Measurements from ENCODE around the gene HNRNPK. TPM values are rescaled to one million over a fixed set of nuclear protein-coding genes. Genes with fewer than 3 reads are reported as not detected.

The HNRNPK gene
- polyA plus RNA-seq, 3 donors: 307 to 743 (median 645) TPM

GRCh38 chr9:83934569-83935275 lies 45.3 kb downstream of the HNRNPK start:
- no peak overlapping the region for H3K9ac ChIP-seq (ENCODE audit: insufficient read depth, low read length, poor library complexity, severe bottlenecking)
- intact Hi-C loops (cut with micrococcal nuclease): loop anchor here (5.0 kb wide), 3 partner anchors 238 to 378 kb away; no protein-coding TSS in a partner anchor
- TF ChIP-seq CTCF (IDR thresholded peaks at IDR 0.05): no peak
- H3K27me3 ChIP-seq (ENCODE audit: control insufficient read depth in 2 of 2, insufficient read depth in 2 of 2, low read length in 2 of 2): no peaks in the 10 kb centered on the region
- no peaks in the 10 kb centered on the region for H3K9me3 Mint-ChIP-seq
- no peak overlapping the region for H2AFZ ChIP-seq (ENCODE audit: insufficient read depth, low read depth, low read length, poor library complexity, severe bottlenecking)
- H3K4me3 Mint-ChIP-seq: peak overlapping the region in 1 of 2 donors; percentile 67
- peak in 2 of 3 donors; percentile 55 for DNase-seq
- peak overlapping the region in 5 of 7 donors; percentile 66 to 84 (median 76) for H3K27ac Mint-ChIP-seq
- WGBS (ENCODE audit: insufficient coverage): 50% methylated on average over 2 of the region's 5 CpGs
- H3K4me3 ChIP-seq (replicated peaks in 1 of 3; ENCODE audit: low read depth in 2 of 3, low read length in 3 of 3): peak overlapping the region in 1 of 3 experiments; percentile 41
- no peaks in the 10 kb centered on the region for H3K9me3 ChIP-seq (replicated peaks in 1 of 2; ENCODE audit: control insufficient read depth in 1 of 2, insufficient read depth in 1 of 2, low read length in 2 of 2)
- peaks cover 54 to 59% of the 10 kb centered on the region in 2 donors for H3K4me1 ChIP-seq (ENCODE audit: control insufficient read depth in 1 of 2, insufficient read depth in 2 of 2, low read length in 2 of 2)
- peaks cover 16 to 17% of the 10 kb centered on the region in 2 donors for H3K36me3 Mint-ChIP-seq
- H3K4me2 ChIP-seq (replicated peaks; ENCODE audit: extremely low read depth, low read length, poor library complexity, severe bottlenecking): peak overlapping the region; percentile 38
- peaks cover 0 to 1% (median 0%) of the 10 kb centered on the region in 3 donors for H3K27me3 Mint-ChIP-seq (ENCODE audit: low read depth in 3 of 3)
- no peaks in the 10 kb centered on the region for H4K20me1 ChIP-seq (ENCODE audit: insufficient read depth, low read length)
- peaks cover 7 to 15% of the 10 kb centered on the region in 2 donors for H3K36me3 ChIP-seq (replicated peaks in 1 of 2; ENCODE audit: control insufficient read depth in 1 of 2, insufficient read depth in 2 of 2, low read length in 2 of 2)
- no peaks in the 10 kb centered on the region for H3K79me2 ChIP-seq (ENCODE audit: insufficient read depth, low read length)
- H3K4me1 Mint-ChIP-seq: peaks cover 55% of the 10 kb centered on the region
- no peak overlapping the region for H3K27ac ChIP-seq (ENCODE audit: low read depth in 1 of 2, low read length in 2 of 2)

DNA sequence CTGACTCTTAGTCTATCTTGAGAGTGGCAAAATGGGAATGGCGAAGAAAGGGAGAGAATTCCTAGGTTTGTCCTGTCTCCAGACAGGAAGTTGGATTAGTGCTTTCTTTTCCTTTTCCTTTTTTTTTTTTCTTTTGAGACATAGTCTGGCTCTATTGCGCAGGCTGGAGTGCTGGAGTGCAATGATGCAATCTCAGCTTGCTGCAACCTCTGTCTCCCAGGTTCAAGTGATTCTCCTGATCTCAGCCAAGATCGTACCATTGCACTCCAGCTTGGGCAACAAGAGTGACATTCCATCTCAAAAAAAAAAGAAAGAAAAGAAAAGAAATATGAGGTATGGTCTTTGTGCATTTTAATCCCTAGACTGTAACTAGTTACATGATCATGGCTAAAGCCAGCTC lies 46.2 kb downstream of the HNRNPK start:
- Histone ChIP-seq H3K27me3 (ENCODE audit: control insufficient read depth in 2 of 2, insufficient read depth in 2 of 2, low read length in 2 of 2) (no peaks in the 10 kb centered on the region), H3K79me2 (ENCODE audit: insufficient read depth, low read length) (no peaks in the 10 kb centered on the region), H3K36me3 (replicated peaks in 1 of 2; ENCODE audit: control insufficient read depth in 1 of 2, insufficient read depth in 2 of 2, low read length in 2 of 2) (peaks cover 2 to 5% of the 10 kb centered on the region in 2 donors), H3K9ac (ENCODE audit: insufficient read depth, low read length, poor library complexity, severe bottlenecking) (no peak overlapping the region), H3K27ac (ENCODE audit: low read depth in 1 of 2, low read length in 2 of 2) (peak overlapping the region; percentile 30 to 45), H3K9me3 (replicated peaks in 1 of 2; ENCODE audit: control insufficient read depth in 1 of 2, insufficient read depth in 1 of 2, low read length in 2 of 2) (no peaks in the 10 kb centered on the region), H3K4me2 (replicated peaks; ENCODE audit: extremely low read depth, low read length, poor library complexity, severe bottlenecking) (peak overlapping the region; percentile 38), H4K20me1 (ENCODE audit: insufficient read depth, low read length) (no peaks in the 10 kb centered on the region), H3K4me3 (replicated peaks in 1 of 3; ENCODE audit: low read depth in 2 of 3, low read length in 3 of 3) (peak overlapping the region in 1 of 3 experiments; percentile 41), H2AFZ (ENCODE audit: insufficient read depth, low read depth, low read length, poor library complexity, severe bottlenecking) (no peak overlapping the region), H3K4me1 (ENCODE audit: control insufficient read depth in 1 of 2, insufficient read depth in 2 of 2, low read length in 2 of 2) (peaks cover 54 to 59% of the 10 kb centered on the region in 2 donors)
- Mint-ChIP-seq H3K4me1 (peaks cover 55% of the 10 kb centered on the region), H3K9me3 (no peaks in the 10 kb centered on the region), H3K36me3 (peaks cover 8% of the 10 kb centered on the region in 2 donors), H3K27me3 (ENCODE audit: low read depth in 3 of 3) (peaks cover 0 to 1% (median 0%) of the 10 kb centered on the region in 3 donors), H3K27ac (peak overlapping the region; percentile 10 to 85 (median 70)), H3K4me3 (peak overlapping the region; percentile 43 to 47)
- peak in 2 of 3 donors; percentile 60 to 66 for DNase-seq
- intact Hi-C loops (cut with micrococcal nuclease): no loop called here
- WGBS (ENCODE audit: insufficient coverage): no CpG with 5 or more reads among the region's 3 CpGs
- TF ChIP-seq CTCF (IDR thresholded peaks at IDR 0.05): no peak

Data from CD14-positive monocyte (primary cell).